NCI-H146 treated with DMSO at 0.1 percent for 48 hours (cell line): ENCODE data around the gene NHLH2.

Source experiments
- DNase-seq: peaks from one replicate; lab custom pipeline; 2025; ENCODE audit not compliant: unreplicated experiment; lab: John Stamatoyannopoulos, UW

Gene NHLH2

GRCh38 chr1:115838431-115839028, 2.4 kb downstream of the NHLH2 start:
- no peak for DNase-seq

- no peak for DNase-seq
These were observed 3.0 kb downstream of the NHLH2 start for GRCh38 chr1:115837740-115838421.

- no peak for DNase-seq
These were observed 3.6 kb downstream of the NHLH2 start for GRCh38 chr1:115837341-115837739.

- DNase-seq = no peak
These were observed 7.1 kb downstream of the NHLH2 start for GRCh38 chr1:115833856-115834255.

GRCh38 chr1:115832651-115833050, 8.3 kb downstream of the NHLH2 start:
- no peak for DNase-seq

- no peak for DNase-seq
These were observed 10.0 kb downstream of the NHLH2 start for GRCh38 chr1:115830963-115831362.

- DNase-seq = no peak
These were observed 11.0 kb downstream of the NHLH2 start for GRCh38 chr1:115829947-115830346.

- DNase-seq = no peak
These were observed 11.8 kb downstream of the NHLH2 start for GRCh38 chr1:115829023-115829674.

GRCh38 chr1:115828101-115829022, 12.6 kb downstream of the NHLH2 start:
- no peak for DNase-seq

- DNase-seq = no peak
These were observed 13.4 kb downstream of the NHLH2 start for GRCh38 chr1:115827452-115828044.

GRCh38 chr1:115826628-115827027, 14.3 kb downstream of the NHLH2 start:
- no peak for DNase-seq

- DNase-seq = no peak
These were observed 18.8 kb downstream of the NHLH2 start for GRCh38 chr1:115822117-115822516.

- DNase-seq = no peak
These were observed 25.2 kb downstream of the NHLH2 start for GRCh38 chr1:115815694-115816093.

GRCh38 chr1:115814685-115815398, 26.1 kb downstream of the NHLH2 start:
- no peak for DNase-seq

- no peak for DNase-seq
These were observed 27.2 kb downstream of the NHLH2 start for GRCh38 chr1:115813727-115814126.

- DNase-seq = no peak
These were observed 29.6 kb downstream of the NHLH2 start for GRCh38 chr1:115811140-115811828.

- DNase-seq = no peak
These were observed 30.3 kb downstream of the NHLH2 start for GRCh38 chr1:115810609-115811008.

- DNase-seq = no peak
These were observed 31.1 kb downstream of the NHLH2 start for GRCh38 chr1:115809847-115810246.

- DNase-seq = no peak
These were observed 31.9 kb downstream of the NHLH2 start for GRCh38 chr1:115809076-115809475.

GRCh38 chr1:115807723-115808122, 33.2 kb downstream of the NHLH2 start:
- DNase-seq = peak; percentile 17
